ENCODE results near the gene SLC9A9.

Gene SLC9A9

DNA sequence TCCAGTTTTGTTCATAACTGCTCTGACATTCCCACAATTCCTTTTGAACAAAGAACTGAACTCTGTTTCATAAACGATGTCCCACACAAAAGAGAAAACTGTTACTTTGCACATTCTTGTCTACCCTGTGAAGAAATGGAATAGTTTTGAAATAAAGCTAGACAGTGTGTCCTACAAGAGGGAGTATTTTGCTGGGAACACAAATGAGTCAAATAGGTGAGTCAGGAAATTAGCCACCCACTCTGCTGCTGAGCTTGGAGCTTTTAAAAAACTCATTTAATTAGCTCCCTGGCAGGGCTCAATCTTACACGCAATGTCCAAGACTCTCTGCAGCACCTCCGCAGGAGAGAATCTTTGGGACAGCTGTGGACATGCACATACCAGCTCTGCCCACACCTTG is 193.4 kb downstream of the SLC9A9 start:
- Histone ChIP-seq H3K27ac (replicated peaks) (no peak overlapping the region), H3K4me3 (replicated peaks; ENCODE audit: insufficient read depth, low read length) (no peak overlapping the region), H3K27me3 (ENCODE audit: insufficient read depth, poor library complexity, severe bottlenecking) (peaks cover 2% of the 10 kb centered on the region)
- DNase-seq (ENCODE audit: low read depth in 1 of 2, low spot score in 1 of 2), result no peak
- TF ChIP-seq, protein P1, sequence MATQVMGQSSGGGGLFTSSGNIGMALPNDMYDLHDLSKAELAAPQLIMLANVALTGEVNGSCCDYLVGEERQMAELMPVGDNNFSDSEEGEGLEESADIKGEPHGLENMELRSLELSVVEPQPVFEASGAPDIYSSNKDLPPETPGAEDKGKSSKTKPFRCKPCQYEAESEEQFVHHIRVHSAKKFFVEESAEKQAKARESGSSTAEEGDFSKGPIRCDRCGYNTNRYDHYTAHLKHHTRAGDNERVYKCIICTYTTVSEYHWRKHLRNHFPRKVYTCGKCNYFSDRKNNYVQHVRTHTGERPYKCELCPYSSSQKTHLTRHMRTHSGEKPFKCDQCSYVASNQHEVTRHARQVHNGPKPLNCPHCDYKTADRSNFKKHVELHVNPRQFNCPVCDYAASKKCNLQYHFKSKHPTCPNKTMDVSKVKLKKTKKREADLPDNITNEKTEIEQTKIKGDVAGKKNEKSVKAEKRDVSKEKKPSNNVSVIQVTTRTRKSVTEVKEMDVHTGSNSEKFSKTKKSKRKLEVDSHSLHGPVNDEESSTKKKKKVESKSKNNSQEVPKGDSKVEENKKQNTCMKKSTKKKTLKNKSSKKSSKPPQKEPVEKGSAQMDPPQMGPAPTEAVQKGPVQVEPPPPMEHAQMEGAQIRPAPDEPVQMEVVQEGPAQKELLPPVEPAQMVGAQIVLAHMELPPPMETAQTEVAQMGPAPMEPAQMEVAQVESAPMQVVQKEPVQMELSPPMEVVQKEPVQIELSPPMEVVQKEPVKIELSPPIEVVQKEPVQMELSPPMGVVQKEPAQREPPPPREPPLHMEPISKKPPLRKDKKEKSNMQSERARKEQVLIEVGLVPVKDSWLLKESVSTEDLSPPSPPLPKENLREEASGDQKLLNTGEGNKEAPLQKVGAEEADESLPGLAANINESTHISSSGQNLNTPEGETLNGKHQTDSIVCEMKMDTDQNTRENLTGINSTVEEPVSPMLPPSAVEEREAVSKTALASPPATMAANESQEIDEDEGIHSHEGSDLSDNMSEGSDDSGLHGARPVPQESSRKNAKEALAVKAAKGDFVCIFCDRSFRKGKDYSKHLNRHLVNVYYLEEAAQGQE (IDR thresholded peaks at IDR 0.05; ENCODE audit: insufficient replicate concordance, low read depth), result no peak
- TF ChIP-seq GABPA (IDR thresholded peaks at IDR 0.05; ENCODE audit: low read depth), result no peak
- TF ChIP-seq, protein P2, sequence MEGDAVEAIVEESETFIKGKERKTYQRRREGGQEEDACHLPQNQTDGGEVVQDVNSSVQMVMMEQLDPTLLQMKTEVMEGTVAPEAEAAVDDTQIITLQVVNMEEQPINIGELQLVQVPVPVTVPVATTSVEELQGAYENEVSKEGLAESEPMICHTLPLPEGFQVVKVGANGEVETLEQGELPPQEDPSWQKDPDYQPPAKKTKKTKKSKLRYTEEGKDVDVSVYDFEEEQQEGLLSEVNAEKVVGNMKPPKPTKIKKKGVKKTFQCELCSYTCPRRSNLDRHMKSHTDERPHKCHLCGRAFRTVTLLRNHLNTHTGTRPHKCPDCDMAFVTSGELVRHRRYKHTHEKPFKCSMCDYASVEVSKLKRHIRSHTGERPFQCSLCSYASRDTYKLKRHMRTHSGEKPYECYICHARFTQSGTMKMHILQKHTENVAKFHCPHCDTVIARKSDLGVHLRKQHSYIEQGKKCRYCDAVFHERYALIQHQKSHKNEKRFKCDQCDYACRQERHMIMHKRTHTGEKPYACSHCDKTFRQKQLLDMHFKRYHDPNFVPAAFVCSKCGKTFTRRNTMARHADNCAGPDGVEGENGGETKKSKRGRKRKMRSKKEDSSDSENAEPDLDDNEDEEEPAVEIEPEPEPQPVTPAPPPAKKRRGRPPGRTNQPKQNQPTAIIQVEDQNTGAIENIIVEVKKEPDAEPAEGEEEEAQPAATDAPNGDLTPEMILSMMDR (IDR thresholded peaks at IDR 0.05; ENCODE audit: insufficient read depth, low read length), result no peak
- no peak for TF ChIP-seq SPI1 (IDR thresholded peaks at IDR 0.05; ENCODE audit: borderline replicate concordance, low read depth)
- TF ChIP-seq POLR2AphosphoS5 (IDR thresholded peaks at IDR 0.05; ENCODE audit: low read depth), result no peak

DNA sequence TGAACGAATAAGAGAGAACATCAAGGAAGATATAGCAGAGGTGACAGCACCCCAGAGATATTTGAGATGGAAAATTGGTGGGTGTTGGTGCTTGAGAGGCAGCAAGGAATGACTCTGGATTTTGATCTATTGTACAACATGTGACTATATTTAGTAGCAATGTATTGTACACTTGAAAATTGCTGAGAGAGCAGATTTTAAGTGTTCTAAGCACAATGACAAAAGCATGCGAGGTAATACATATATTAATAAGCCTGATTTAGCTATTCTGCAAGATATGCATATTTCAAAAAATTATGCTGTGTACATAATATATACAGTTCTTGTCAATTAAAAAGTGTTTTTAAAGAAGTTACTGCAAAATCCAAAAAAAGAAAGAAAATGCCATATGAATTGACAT is 194.3 kb downstream of the SLC9A9 start:
- no peak for TF ChIP-seq GABPA (IDR thresholded peaks at IDR 0.05; ENCODE audit: low read depth)
- TF ChIP-seq, protein P2 (IDR thresholded peaks at IDR 0.05; ENCODE audit: insufficient read depth, low read length), result no peak
- TF ChIP-seq SPI1 (IDR thresholded peaks at IDR 0.05; ENCODE audit: borderline replicate concordance, low read depth), result no peak
- no peak for TF ChIP-seq POLR2AphosphoS5 (IDR thresholded peaks at IDR 0.05; ENCODE audit: low read depth)
- TF ChIP-seq, protein P1 (IDR thresholded peaks at IDR 0.05; ENCODE audit: insufficient replicate concordance, low read depth), result no peak
- Histone ChIP-seq H3K4me3 (replicated peaks; ENCODE audit: insufficient read depth, low read length) (no peak overlapping the region), H3K27me3 (ENCODE audit: insufficient read depth, poor library complexity, severe bottlenecking) (peaks cover 2% of the 10 kb centered on the region), H3K27ac (replicated peaks) (no peak overlapping the region)
- no peak for DNase-seq (ENCODE audit: low read depth in 1 of 2, low spot score in 1 of 2)

DNA sequence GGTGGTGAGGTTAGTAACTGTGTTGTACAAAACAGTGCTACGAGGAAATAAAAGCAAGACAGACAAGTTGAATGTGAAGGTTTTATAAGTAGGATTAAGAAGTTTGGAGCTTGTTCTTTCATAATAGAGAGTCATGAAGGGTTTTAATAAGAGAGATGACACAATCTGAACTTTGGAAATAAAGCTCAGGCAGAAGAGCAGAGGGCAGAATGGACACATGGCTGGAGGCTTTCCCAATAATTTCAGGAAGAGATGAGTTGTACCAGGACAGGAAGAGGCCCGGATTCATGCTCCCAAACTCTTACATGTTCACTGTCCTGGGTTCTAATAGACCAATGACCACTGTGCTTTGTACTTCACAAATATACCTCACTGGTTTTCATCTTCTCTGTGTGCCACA is 194.8 kb downstream of the SLC9A9 start:
- H3K27ac ChIP-seq (replicated peaks), result no peak overlapping the region
- peaks cover 2% of the 10 kb centered on the region for H3K27me3 ChIP-seq (ENCODE audit: insufficient read depth, poor library complexity, severe bottlenecking)
- DNase-seq (ENCODE audit: low read depth in 1 of 2, low spot score in 1 of 2), result no peak
- TF ChIP-seq POLR2AphosphoS5 (IDR thresholded peaks at IDR 0.05; ENCODE audit: low read depth), result no peak
- no peak for TF ChIP-seq SPI1 (IDR thresholded peaks at IDR 0.05; ENCODE audit: borderline replicate concordance, low read depth)
- TF ChIP-seq, protein P2 (IDR thresholded peaks at IDR 0.05; ENCODE audit: insufficient read depth, low read length), result no peak
- TF ChIP-seq, protein P1 (IDR thresholded peaks at IDR 0.05; ENCODE audit: insufficient replicate concordance, low read depth), result no peak
- no peak for TF ChIP-seq GABPA (IDR thresholded peaks at IDR 0.05; ENCODE audit: low read depth)
- no peak overlapping the region for H3K4me3 ChIP-seq (replicated peaks; ENCODE audit: insufficient read depth, low read length)

All from HL-60 (cell line).